ENCODE data around the gene TMEM247. TPM values are rescaled to one million over a fixed set of nuclear protein-coding genes. Genes with fewer than 3 reads are reported as not detected.
A peak's percentile ranks its signal among the peaks of the same experiment; 100 is the strongest.

The TMEM247 gene
- total RNA-seq, 1 donor from 2014 or later, result not detected

DNA sequence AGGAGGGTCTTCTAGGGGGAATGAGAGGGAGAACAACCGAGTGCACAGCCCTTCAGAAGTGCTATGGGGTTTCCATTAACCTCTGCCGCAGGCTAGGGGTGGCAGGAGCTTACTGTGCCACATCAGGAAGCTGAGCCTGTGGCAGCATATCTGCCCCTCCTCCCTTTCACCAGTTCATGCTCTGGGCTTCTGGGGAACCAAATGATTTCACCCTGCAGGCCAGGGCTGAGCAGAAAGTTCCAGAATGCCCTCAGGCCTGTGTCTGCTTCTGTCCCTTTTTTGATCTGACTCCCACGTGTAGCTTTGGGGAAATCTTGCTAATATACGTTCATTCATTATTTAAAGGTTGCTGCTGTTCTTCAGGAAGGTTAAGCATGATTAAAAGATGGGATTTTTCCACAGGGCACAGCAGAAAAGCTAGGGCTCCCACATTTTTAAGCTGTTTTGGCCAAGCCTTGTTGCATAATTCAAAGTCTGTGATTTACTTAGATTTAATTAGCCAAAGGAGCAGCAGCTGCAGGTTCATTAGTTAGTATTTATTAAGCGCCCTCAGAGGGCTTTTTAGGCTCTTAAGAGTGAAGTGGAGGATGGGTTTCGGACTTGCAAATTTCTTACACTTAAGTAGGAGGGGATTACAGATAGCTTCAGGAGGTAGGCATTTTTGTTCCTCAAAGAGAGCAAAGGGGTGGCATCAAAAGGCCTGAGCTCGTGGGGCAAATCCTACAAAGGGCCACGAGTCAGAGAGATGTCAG, 10.2 kb downstream of the TMEM247 start:
- no peak for DNase-seq

DNA sequence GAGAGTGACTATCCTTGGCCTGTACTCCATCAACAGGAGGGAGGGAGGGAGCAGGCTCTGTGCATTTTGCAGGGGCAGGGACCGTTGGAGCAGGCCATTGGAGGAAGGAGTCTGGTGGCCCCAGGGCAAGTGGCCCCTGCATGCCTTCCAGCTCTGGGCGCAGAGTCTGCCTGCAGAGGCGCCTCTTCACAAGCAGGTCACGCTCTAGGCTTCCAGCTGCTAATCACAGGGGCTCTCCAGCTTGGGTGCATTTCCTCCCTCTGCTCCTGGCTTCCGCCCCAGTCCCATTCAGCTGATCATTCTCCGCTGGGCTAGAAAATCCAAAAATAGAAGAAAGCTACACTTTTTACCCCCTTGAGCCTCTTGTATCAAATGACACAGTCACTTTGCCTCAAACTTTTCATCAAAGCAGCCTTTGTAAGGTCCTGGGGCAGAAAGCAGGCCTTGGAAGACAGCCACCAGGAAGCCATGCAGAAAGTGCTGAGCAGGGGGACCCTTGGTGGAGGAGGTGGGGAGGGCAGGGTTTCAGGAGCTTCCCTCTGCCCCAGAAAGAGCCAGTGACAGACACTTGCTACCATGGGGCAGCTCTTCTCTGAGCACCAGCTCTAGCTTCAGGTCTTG, 11.3 kb downstream of the TMEM247 start:
- peak; percentile 62 for DNase-seq

DNA sequence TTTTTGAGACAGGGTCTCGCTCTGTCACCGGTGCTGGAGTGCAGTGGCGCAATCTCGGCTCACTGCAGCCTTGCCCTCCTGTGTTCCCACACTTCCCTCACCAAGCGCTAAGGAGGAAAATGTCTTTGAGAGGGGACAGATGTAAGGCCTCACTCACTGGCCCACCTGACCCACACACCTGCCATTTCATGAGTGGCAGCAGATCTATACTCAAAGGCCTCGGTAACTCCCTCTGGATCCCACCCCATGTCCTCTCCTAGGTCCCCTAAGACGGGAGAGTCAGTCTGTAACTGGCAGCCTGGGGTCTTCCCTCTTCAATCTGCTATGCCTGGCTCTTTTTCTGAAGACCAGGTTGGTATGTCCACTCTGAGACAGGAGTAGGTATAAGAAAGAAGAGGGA, 12.9 kb downstream of the TMEM247 start:
- no peak for DNase-seq

DNA sequence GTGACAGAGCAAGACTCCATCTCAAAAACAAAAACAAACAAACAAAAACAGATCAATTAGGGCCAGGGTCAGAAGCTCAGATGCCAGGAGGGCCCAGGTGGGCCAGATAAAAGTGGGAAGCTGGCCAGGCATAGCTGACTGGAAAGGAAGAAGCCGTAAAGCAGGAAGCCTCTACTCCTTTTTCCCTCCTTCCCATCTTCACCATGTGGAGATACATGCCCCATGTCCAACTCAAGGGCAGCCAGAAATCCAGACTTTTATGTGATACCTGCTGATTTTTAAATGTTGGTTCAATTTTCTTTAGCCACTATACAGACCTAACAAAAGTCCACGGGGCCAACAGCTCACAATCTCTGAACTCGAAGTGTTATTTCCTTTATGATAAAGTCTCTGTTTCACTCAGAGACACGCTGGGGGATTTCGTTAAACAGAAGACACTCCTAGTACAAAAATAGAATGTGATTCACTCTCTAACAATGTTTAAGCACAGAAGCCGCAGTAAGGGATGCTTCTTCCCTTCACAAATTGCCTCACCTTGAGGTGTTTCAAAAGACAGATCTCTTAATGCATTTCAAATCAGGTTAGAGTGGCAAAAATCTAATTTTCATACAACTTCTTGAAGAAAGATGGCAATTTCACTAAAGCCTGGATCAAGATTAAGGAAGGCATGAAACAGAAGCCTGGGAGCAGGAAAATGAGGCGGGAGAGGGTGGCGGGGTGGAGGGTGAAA, 14.0 kb downstream of the TMEM247 start:
- DNase-seq, result no peak

DNA sequence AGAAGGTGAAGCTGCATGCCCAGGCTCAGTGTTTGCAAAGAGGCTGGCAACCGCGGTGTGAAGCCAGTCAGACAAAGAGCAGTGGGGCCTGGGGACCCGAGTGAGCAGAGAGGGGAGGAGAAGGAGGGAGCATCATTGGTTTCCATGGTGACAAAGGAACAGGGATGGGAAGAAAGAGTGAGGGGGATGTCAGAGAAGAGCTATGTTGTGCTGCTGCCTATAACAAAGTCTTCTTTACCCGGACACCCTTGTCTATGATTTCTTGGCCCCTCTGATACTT, 14.5 kb downstream of the TMEM247 start:
- DNase-seq, result no peak

DNA sequence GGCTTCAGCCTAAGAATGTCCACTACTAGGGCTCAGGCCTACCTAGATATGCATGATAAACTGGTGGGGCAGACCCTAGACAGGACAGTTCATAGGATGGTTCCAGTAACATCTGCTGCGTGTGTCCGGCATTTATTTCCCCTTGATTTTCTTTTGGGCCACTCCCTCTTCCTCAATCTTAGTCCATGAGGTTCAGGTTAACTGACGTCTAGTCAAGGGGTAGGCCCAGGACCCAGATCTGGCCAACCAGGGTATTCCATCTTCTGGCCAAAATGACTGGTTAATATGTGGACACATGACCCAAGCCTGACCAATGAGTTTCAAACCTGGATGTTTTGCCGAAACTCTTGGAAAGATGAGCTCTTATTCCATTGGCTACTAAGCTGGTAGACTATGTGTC, 15.2 kb downstream of the TMEM247 start:
- no peak for DNase-seq

DNA sequence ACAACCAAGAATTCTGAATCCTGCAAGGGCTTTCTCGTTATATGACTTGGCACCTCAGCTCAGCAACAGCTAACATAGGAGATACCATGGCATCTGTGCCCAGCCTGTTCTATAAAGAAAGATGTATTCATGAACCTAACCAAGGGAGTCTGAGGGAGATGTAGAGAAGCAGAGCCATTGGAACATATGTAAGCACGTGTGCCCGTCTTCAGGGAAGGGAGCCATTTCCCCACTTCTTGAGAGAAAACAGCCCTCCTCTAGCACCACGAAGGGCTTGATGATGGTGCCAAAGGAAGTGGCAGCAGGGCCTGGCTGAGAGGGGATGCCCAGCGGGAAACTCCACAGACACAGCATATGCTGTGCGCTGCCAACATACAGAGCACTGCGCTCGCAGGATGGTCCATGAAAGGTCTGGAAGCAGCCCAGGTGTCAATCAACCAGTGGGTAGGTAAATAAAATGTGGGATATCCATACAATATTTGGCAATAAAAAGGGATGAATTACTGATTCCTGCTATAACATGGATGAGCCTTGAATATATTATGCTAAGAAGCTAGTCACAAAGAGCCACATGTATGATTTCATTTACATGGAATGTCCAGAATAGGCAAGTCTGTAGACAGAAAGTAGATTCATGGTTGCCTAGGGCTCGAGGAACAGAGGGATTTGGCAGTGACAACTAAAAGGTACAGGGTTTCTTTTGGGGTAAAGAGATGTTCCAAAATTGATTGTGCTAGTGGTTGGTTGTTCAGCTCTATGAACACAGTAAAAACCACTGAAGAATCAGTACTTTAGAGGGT, 16.1 kb downstream of the TMEM247 start:
- no peak for DNase-seq

DNA sequence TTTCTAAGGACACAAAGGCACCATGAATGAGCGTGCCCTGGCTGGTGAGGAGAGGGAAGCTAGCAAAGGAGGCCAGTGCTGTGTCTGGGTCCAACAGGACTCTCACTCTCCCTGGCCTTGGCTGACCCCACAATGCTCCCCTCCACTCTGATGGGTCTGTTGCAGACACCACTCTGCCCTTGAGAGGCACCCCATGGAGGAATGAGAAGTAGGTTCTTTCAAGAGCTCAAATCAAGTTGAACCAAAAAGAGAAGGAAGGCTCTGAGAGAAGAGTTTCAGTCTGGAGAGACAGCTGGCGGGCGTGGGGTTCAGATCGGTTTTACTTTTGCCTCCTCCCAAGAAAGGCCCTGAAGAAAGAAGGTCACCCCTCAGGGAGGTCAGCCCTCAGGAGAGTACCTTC, 18.4 kb downstream of the TMEM247 start:
- no peak for DNase-seq

DNA sequence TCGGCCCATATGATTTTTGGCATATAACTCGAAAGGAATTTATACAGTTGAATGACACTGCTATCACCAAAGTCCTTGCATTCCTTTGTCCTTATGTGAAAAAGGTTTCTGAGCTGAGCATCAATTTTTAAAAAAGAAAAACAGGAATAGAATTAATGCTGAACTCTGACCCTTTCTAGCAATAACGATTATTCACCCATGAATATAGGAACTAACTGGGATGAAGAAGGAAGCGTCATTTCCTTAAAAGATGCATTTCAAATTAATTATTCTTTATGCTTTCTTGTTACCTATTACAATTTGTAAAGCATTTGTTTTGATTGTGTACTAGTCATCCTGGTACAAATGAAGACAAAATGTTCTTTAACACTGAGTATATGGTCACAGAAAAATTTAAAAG, 19.3 kb downstream of the TMEM247 start:
- no peak for DNase-seq

DNA sequence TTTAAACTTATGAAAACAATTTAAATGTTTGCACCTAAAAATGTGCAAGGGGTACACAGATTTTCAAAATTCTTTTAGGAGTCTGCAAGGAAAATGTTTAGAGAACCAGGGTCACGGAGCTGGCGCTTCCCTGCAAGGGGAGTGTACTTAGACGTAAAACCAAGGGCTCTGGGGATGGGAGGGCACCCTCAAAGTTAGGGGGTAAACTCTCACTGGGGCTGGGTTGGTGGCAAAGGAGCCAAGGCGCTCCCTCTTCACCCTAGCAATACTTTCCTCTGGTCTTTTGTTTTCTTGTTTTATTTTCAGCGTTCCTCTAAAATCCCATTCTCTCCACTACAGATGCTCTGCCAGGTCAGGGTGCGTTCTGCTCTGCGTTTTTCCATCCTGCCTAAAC, 20.0 kb downstream of the TMEM247 start:
- DNase-seq, result no peak

DNA sequence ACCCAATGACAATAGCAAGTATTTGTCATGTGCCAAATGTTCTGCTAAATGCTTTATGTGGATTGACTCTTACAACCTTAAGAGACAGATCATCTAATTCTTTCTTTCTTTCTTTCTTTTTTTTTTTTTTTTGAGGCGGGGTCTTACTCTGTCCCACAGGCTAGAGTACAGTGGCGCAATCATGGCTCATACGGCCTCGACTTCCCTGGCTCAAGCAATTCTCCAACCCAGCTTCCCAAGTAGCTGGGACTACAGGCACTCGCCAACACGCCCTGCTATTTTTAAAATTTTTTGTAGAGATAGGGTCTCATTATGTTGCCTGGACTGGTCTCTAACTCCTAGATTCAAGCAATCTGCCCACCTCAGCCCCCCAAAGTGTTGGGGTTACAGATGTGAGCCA, 21.4 kb downstream of the TMEM247 start:
- DNase-seq, result no peak

DNA sequence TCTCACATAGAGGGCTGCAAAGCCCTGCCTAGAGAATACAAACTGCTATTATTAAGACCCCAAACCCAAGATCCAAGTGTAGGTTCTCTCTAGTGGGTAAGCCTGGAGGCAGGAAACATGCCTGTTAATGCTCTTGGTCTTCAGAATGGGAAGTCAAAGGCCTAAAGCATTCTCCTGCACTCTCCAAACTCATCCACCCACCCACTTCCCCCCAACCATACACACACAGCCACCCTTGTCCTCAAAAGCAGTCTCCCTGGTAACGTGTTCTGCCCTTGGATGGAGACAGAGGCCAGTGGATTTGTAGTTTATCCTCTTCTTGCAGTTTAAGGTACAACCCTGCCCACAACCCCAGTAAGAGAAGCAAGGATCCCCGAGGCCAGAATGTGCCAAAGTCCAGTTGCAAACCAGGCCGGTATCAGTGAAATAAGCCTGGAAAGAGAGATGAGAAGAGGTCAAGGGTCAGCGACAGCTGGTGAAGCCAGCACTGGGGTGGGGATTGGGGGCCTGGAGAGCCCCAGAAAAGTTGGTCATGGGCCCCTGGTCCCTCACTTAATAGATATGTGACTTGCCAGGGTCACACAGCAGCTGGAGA, 23.0 kb downstream of the TMEM247 start:
- DNase-seq, result no peak

DNA sequence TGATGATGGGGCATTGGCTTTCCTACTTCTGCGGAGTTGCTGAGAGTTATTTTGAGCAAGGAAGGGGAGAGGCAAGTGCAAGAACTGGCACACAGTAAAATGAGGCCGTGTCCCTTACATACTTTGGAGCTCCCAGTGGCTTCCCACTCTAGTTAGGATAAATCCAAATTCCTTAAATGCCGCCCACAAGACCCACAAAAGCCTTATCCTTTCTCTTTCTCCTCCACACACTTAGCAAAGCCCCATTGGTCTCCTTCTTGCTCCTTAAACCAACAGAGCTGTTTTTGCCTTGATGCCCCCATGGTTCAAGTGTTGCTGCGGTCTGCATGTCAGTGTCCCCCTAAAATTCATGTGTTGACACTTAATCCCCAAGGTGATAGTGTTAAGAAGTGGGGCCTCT, 24.3 kb downstream of the TMEM247 start:
- no peak for DNase-seq

DNA sequence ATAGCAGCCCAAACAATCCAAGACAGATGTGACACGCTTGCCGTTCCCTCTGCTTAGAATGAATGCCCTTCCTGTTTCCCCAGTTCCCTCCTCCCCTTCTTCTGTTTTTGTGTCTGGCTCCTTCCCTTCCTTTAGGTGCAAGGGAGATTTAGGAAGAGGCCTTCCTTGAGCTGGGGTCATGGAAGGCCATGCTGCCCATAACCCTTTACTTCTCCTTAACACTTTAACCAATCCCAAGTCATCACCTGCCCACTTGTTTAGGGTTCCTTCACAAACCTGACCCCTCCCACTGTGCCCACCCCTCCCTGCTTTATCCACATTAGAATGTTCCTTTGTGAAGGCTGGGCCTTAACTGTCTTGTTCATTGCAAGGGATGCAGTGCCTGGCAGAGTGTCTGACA, 24.9 kb downstream of the TMEM247 start:
- no peak for DNase-seq

DNA sequence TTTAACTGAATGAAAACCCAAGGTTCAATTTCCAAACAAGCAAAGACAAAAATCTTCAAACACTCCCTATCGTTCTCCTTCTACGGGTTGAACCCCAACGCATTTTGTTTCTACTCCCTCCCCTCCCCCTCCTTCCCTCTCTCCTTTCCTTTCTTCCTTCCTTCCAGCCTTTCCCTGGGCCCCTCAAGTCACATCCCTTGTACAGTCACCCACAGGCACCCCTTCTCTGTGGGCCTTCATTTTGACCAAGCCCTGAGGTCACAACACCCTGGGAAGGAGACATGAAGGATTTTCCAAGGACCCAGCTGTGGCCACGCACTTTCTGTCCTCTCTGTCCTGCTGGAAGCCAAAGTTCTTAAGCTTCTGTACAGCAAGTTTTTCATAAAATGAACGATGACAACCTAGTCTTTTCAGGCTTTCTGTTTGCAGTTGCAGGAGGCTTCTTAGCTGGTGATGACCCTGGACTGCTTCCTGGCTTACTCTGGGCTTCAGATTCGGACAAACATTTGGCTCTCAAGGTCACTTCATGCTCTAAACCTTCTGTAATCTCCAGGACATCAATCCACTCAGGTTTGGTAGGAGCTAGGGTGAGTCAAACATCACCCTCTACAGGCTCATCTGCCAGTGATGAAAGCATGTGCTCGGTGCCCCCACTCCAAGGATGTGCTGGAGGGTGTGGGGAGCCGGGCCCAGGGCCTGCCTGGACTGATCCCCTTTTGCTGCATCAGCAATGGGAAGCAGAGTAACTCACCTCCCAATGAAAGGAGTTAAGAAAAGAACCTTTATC, 25.5 kb downstream of the TMEM247 start:
- no peak for DNase-seq

DNA sequence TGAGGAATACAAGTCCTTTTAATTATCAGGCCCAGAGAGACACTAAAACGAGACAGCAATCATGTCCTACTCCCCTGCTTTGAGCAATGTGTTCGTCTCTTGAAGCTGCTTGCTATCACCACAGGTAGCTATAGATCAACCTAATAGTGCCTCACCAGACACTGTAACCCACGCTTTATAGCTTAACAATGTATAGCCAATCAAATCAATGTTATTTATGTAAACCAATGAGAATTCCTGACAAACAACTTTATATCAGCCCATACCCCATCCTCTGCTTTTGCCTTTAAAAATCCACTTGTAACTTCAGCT, 26.1 kb downstream of the TMEM247 start:
- DNase-seq, result no peak

DNA sequence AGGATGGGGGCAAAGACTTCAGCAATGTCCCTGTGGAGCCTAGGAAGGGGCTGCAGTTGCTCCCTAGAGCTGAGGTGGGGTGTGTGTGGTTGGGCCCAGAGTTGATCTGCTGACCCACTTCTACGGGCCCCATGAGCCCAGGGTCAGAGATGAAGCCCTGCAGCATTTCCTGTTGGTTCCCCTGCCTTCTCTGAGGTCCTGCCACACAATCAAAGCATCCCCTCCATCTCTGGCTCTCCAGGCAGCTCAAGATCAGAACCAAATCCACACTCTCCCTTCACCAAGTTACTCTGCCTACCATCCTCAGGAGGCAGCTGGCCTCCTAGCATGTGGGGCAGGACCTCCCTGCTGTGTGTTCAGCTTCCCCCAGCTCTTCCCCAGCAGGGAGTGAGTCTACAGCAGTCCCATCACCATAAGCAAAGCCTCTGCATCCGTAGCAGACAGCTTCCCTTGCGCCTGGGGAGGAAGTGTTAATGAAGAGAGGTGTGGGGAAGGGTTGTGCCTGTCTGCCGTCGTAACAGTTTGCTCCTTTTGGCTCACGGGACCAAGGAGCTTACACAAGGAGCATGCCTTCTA, 26.9 kb downstream of the TMEM247 start:
- DNase-seq, result no peak

DNA sequence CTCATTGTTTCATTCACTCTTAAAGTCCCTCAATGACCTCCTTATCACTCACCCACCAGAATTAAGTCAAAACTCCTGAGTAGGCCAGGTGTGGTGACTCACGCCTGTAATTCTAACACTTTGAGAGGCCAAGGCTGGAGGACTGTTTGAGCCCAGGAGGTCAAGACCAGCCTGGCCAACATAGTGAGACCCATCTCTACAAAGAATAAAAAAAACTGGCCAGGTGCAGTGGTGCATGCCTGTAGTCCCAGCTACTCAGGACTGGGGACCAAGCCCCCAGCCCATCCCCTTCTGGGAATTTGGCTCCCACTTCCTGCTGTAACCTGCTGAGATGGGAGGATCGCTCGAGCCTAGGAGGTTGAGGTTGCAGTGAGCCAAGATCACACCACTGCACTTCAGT, 28.9 kb downstream of the TMEM247 start:
- DNase-seq, result no peak

DNA sequence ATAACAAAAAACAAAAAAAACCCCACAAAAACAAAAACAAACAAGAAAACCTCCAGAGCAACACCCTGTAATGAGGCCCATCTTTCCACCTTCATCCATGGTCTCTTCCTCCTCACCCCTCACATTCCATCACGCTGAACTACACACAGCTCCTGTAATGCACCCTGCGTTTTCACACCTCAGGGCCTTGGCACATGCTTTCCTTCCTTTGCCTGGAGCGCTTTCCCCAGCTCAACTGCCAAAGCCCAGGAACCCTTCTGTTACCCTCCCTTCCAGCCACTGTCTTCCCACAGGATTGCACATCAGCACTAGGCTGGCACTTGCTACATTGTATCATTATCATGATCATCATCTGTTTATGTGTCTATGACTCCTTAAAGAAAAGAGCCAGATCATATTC, 29.4 kb downstream of the TMEM247 start:
- DNase-seq, result no peak

DNA sequence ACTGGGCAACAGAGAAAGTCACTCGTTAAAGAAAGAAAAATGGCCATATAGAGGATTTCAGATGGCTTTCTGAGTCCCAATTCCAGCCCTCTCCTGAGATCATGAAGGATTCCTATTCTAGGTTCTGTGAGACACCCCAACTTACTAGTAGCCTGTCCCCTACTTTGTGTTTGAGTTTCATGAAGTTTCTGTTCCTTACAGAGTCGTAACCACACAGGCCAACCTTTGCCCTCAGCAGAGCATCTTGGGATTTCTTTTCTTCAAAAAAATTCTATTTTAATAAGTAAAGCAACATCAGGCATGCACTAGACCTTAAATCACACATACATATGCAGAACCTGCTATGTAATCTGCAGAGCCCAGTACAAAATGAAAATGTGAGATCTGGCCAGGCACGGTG, 30.4 kb downstream of the TMEM247 start:
- DNase-seq, result no peak

DNA sequence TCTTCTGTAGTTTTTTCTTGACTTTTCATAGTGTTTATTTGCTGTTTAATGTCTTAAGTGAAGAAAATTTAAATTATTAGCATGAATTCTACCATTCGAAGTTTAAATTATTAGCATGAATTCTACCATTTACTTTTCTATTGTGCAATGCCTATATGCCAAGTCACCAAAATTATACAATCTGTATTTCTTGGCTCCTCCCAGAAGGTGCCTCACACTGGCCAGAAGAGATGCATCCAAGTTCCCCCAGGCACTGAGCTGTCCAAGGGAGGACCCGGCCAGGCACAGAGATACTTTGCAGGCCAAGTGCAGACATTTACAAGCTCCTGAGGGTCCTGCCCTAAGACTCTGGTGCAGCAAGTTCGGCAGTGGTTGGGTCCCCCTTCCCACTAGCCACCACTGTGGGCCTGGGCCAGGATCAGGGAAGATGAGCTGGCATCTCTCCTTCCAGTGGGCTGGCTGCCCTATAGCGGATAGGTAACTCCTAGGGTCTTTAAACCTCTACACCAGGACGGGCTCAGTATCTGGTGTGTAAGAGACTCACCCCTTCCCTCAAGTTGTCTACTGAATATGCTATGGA, 31.3 kb downstream of the TMEM247 start:
- DNase-seq, result no peak
